Epithelial cell of esophagus (primary cell): ENCODE data around the gene ZNF718.
"Not testable (repeated sequence)": the region's sequence is repeated elsewhere in the genome, so short reads cannot be mapped to it uniquely, and the experiment has no call there.

Experiments used
- DNase-seq: peaks from one replicate; pipeline ENCODE4 v3.0.0; 2010; ENCODE audit warnings: low read depth
- H3K4me3 ChIP-seq: 2 replicates; pipeline ENCODE4 v1.5.1; 2011; ENCODE audit warnings: mild to moderate bottlenecking, low read length, control low read depth
- CTCF ChIP-seq: IDR thresholded peaks from 2 replicates; pipeline ENCODE4 v1.5.1; 2011; ENCODE audit warnings: low read depth, mild to moderate bottlenecking, low read length, control low read depth, inconsistent platforms; ENCODE audit not compliant: insufficient read depth; ENCODE audit errors: missing control alignments

Gene ZNF718

GRCh38 chr4:124275-125081, at the start of gene ZNF718:
TSS of gene ZNF718 (plus strand) at chr4:124501. CDS start at chr4:124671, 170 bp downstream.
- DNase-seq = peak; percentile 98
- H3K4me3 ChIP-seq = peak within 1 kb of the TSS; percentile 90
- no peak for TF ChIP-seq CTCF

GRCh38 chr4:85951-86350, 38.4 kb upstream of the ZNF718 start:
- TF ChIP-seq CTCF = no peak

GRCh38 chr4:86559-87324, 37.6 kb upstream of the ZNF718 start:
- DNase-seq, H3K4me3 ChIP-seq: not testable (repeated sequence)

More at GRCh38 chr4:85951-86350, 38.4 kb upstream of the ZNF718 start:
- no peak for DNase-seq
- H3K4me3 ChIP-seq = no peak overlapping the region

- no peak for TF ChIP-seq CTCF
- no peak overlapping the region for H3K4me3 ChIP-seq
- peak; percentile 54 for DNase-seq
Observed at GRCh38 chr4:98386-98785, 25.9 kb upstream of the ZNF718 start.

- TF ChIP-seq CTCF = no peak
- DNase-seq = no peak
- no peak overlapping the region for H3K4me3 ChIP-seq
Observed at GRCh38 chr4:99863-100262, 24.4 kb upstream of the ZNF718 start.

- no peak overlapping the region for H3K4me3 ChIP-seq
- TF ChIP-seq CTCF = no peak
- DNase-seq = no peak
Observed at GRCh38 chr4:107083-107443, 17.2 kb upstream of the ZNF718 start.
